Stomach (tissue), 4 donors: ENCODE measurements around the gene RIMS4.

Experiments
- CTCF ChIP-seq, 7 experiments: fragments of 450-650 bp in 4 of 7; fragments of 200-600 bp in 3 of 7; sonication (generic) in 3 of 7; IDR thresholded peaks; one replicate each; pipeline ENCODE4 v1.5.1; 2016 to 2019; ENCODE audit warnings: antibody characterized with exemption in 7 of 7, control low read depth in 2 of 7, mild to moderate bottlenecking in 1 of 7
- EP300 ChIP-seq: sonication (generic); formaldehyde crosslinking; IDR thresholded peaks from one replicate; pipeline ENCODE4 v1.6.1; 2017; ENCODE audit warnings: antibody characterized with exemption
- POLR2A ChIP-seq, 4 donors: fragments of 450-650 bp; IDR thresholded peaks; one replicate each; pipeline ENCODE4 v1.6.1; 2016; ENCODE audit warnings: antibody characterized with exemption in 4 of 4, control low read depth in 2 of 4, mild to moderate bottlenecking in 1 of 4, moderate library complexity in 1 of 4
- POLR2AphosphoS5 ChIP-seq, 3 donors: sonication (generic); formaldehyde crosslinking; IDR thresholded peaks; one replicate each; pipeline ENCODE4 v1.6.1; 2016; ENCODE audit warnings: antibody characterized with exemption in 3 of 3

GRCh38 chr20:44799691-44800090 lies 10.7 kb downstream of the RIMS4 start:
- TF ChIP-seq CTCF (IDR thresholded peaks at IDR 0.05) (no peak), POLR2A (IDR thresholded peaks at IDR 0.05) (no peak), EP300 (no peak), POLR2AphosphoS5 (IDR thresholded peaks at IDR 0.05) (no peak)
